Neural progenitor cell (in vitro differentiated cells): ENCODE measurements around the gene PFN2. TPM values are rescaled to one million over a fixed set of nuclear protein-coding genes. Genes with fewer than 3 reads are reported as not detected.

ENCODE experiments used
- DNase-seq: peaks from one replicate; pipeline ENCODE4 v3.0.0-alpha.2; 2016; ENCODE audit warnings: low spot score
- H2AFZ ChIP-seq: fragments of 200-600 bp; sonication (generic); replicated peaks from 2 replicates; pipeline ENCODE4 v1.6.1; 2016; ENCODE audit warnings: antibody characterized with exemption
- H3F3A ChIP-seq: fragments of 200-600 bp; sonication (generic); 2 replicates; pipeline ENCODE4 v1.6.1; 2016; ENCODE audit warnings: antibody characterized with exemption, low read depth
- H3K27ac ChIP-seq: fragments of 200-600 bp; sonication (generic); 2 replicates; pipeline ENCODE4 v1.5.1; 2016; ENCODE audit warnings: mild to moderate bottlenecking
- H3K27me3 ChIP-seq: fragments of 200-600 bp; sonication (generic); 2 replicates; pipeline ENCODE4 v1.6.1; 2016; ENCODE audit warnings: mild to moderate bottlenecking, moderate library complexity
- H3K36me3 ChIP-seq: fragments of 200-600 bp; sonication (generic); 2 replicates; pipeline ENCODE4 v1.5.1; 2016
- H3K4me1 ChIP-seq: fragments of 200-600 bp; sonication (generic); 2 replicates; pipeline ENCODE4 v1.6.1; 2016; ENCODE audit warnings: mixed run types
- H3K4me2 ChIP-seq: fragments of 200-600 bp; sonication (generic); 2 replicates; pipeline ENCODE4 v1.6.1; 2016
- H3K4me3 ChIP-seq: fragments of 200-600 bp; sonication (generic); 2 replicates; pipeline ENCODE4 v1.5.1; 2016
- H3K79me2 ChIP-seq: fragments of 200-600 bp; sonication (generic); 2 replicates; pipeline ENCODE4 v1.6.1; 2016; ENCODE audit warnings: low read depth
- H3K9ac ChIP-seq: fragments of 200-600 bp; sonication (generic); 2 replicates; pipeline ENCODE4 v1.6.1; 2016
- H3K9me3 ChIP-seq: fragments of 200-600 bp; sonication (generic); 2 replicates; pipeline ENCODE4 v1.5.1; 2016; ENCODE audit warnings: low read depth
- H4K20me1 ChIP-seq: fragments of 200-600 bp; sonication (generic); 2 replicates; pipeline ENCODE4 v1.6.1; 2016; ENCODE audit warnings: low read depth
- H3K27ac Mint-ChIP-seq: 3 replicates; pipeline ENCODE4 v1.8.0; 2021; ENCODE audit warnings: mixed read lengths
- H3K27me3 Mint-ChIP-seq: 2 replicates; pipeline ENCODE4 v1.8.0; 2022; ENCODE audit warnings: low read depth, mild to moderate bottlenecking, inconsistent platforms, moderate library complexity, mixed read lengths; ENCODE audit not compliant: insufficient read depth
- H3K36me3 Mint-ChIP-seq: 3 replicates; pipeline ENCODE4 v1.8.0; 2021; ENCODE audit warnings: mixed read lengths
- H3K4me1 Mint-ChIP-seq: 3 replicates; pipeline ENCODE4 v1.8.0; 2021; ENCODE audit warnings: mixed read lengths
- H3K4me3 Mint-ChIP-seq: 3 replicates; pipeline ENCODE4 v1.8.0; 2021; ENCODE audit warnings: mild to moderate bottlenecking, moderate library complexity, mixed read lengths
- H3K9me3 Mint-ChIP-seq: 3 replicates; pipeline ENCODE4 v1.8.0; 2020; ENCODE audit warnings: mixed read lengths
- CTCF ChIP-seq: fragments of 200-600 bp; sonication (generic); IDR thresholded peaks from 2 replicates; pipeline ENCODE4 v1.5.1; 2017; ENCODE audit warnings: antibody characterized with exemption, mild to moderate bottlenecking
- EZH2 ChIP-seq: fragments of 200-600 bp; sonication (generic); IDR thresholded peaks from 2 replicates; pipeline ENCODE4 v1.6.1; 2017; ENCODE audit warnings: antibody characterized with exemption, mild to moderate bottlenecking, moderate library complexity
- EZH2phosphoT487 ChIP-seq: fragments of 200-600 bp; sonication (generic); IDR thresholded peaks from 2 replicates; pipeline ENCODE4 v1.6.1; 2017; ENCODE audit warnings: antibody characterized with exemption
- total RNA-seq: library from RNA; depleted of rRNA; stranded (reverse); fragments of >200 nt; gene quantifications from 2 replicates; pipeline ENCODE4 v1.2.3, GENCODE V29; 2015; ENCODE audit warnings: low replicate concordance

The PFN2 gene
- total RNA-seq, 1 donor from 2014 or later, result 481 TPM

GRCh38 chr3:149969940-149970715 is 567 bp downstream of the PFN2 start:
- no peaks in the 10 kb centered on the region for H3K27me3 ChIP-seq
- DNase-seq, result peak; percentile 90
- peak overlapping the region; percentile 95 for H3K27ac ChIP-seq
- H3K4me3 ChIP-seq, result peak overlapping the region; percentile 93
- TF ChIP-seq EZH2 (no peak), CTCF (no peak), EZH2phosphoT487 (no peak)
- peak overlapping the region; percentile 92 for H3K4me3 Mint-ChIP-seq
- H3K4me1 ChIP-seq, result peaks cover 24% of the 10 kb centered on the region
- H4K20me1 ChIP-seq, result peaks cover 40% of the 10 kb centered on the region
- H3K27ac Mint-ChIP-seq, result peak overlapping the region; percentile 90
- peaks cover 27% of the 10 kb centered on the region for H3F3A ChIP-seq
- no peaks in the 10 kb centered on the region for H3K9me3 ChIP-seq
- peaks cover 25% of the 10 kb centered on the region for H3K36me3 Mint-ChIP-seq
- peaks cover 11% of the 10 kb centered on the region for H3K36me3 ChIP-seq
- peak overlapping the region; percentile 46 for H3K9ac ChIP-seq
- H3K4me1 Mint-ChIP-seq, result peaks cover 42% of the 10 kb centered on the region
- peaks cover 2% of the 10 kb centered on the region for H3K9me3 Mint-ChIP-seq
- H3K4me2 ChIP-seq, result peak overlapping the region; percentile 80
- H2AFZ ChIP-seq, result no peak overlapping the region
- peaks cover 7% of the 10 kb centered on the region for H3K27me3 Mint-ChIP-seq
- peaks cover 85% of the 10 kb centered on the region for H3K79me2 ChIP-seq

GRCh38 chr3:149969110-149969939 is 1.4 kb downstream of the PFN2 start:
- peaks cover 50% of the 10 kb centered on the region for H3K4me1 Mint-ChIP-seq

GRCh38 chr3:149968216-149968615 is 2.5 kb downstream of the PFN2 start:
- Mint-ChIP-seq H3K4me1 (peaks cover 58% of the 10 kb centered on the region), H3K27me3 (peaks cover 7% of the 10 kb centered on the region), H3K4me3 (peak overlapping the region; percentile 92), H3K36me3 (peaks cover 34% of the 10 kb centered on the region), H3K9me3 (peaks cover 2% of the 10 kb centered on the region), H3K27ac (peak overlapping the region; percentile 61)
- peak overlapping the region; percentile 93 for H3K4me3 ChIP-seq
- peaks cover 59% of the 10 kb centered on the region for H4K20me1 ChIP-seq
- no peak overlapping the region for H2AFZ ChIP-seq
- peaks cover 95% of the 10 kb centered on the region for H3K79me2 ChIP-seq
- no peaks in the 10 kb centered on the region for H3K27me3 ChIP-seq
- TF ChIP-seq EZH2, result no peak
- TF ChIP-seq EZH2phosphoT487, result no peak
- no peak for TF ChIP-seq CTCF
- peak; percentile 53 for DNase-seq
- no peaks in the 10 kb centered on the region for H3K9me3 ChIP-seq
- H3K4me1 ChIP-seq, result peaks cover 29% of the 10 kb centered on the region
- H3K36me3 ChIP-seq, result peaks cover 20% of the 10 kb centered on the region
- peak overlapping the region; percentile 80 for H3K4me2 ChIP-seq
- H3F3A ChIP-seq, result peaks cover 27% of the 10 kb centered on the region
- H3K9ac ChIP-seq, result peak overlapping the region; percentile 3
- H3K27ac ChIP-seq, result no peak overlapping the region

More at GRCh38 chr3:149969110-149969939, 1.4 kb downstream of the PFN2 start:
- Histone ChIP-seq H3K9me3 (no peaks in the 10 kb centered on the region), H3K4me2 (peak overlapping the region; percentile 80), H3K9ac (peak overlapping the region; percentile 46), H3K4me3 (peak overlapping the region; percentile 93), H3K36me3 (peaks cover 19% of the 10 kb centered on the region), H3K27ac (peak overlapping the region; percentile 95), H3K79me2 (peaks cover 93% of the 10 kb centered on the region), H4K20me1 (peaks cover 48% of the 10 kb centered on the region), H3K4me1 (peaks cover 24% of the 10 kb centered on the region), H2AFZ (no peak overlapping the region), H3F3A (peaks cover 27% of the 10 kb centered on the region), H3K27me3 (no peaks in the 10 kb centered on the region)
- Mint-ChIP-seq H3K36me3 (peaks cover 29% of the 10 kb centered on the region), H3K27me3 (peaks cover 7% of the 10 kb centered on the region), H3K27ac (peak overlapping the region; percentile 90), H3K4me3 (peak overlapping the region; percentile 92), H3K9me3 (peaks cover 2% of the 10 kb centered on the region)
- peak; percentile 86 for DNase-seq
- TF ChIP-seq CTCF (peak; percentile 37), EZH2 (no peak)
